Tongue (tissue), 3 donors: ENCODE results near the gene ABHD2. TPM values are rescaled to one million over a fixed set of nuclear protein-coding genes. Genes with fewer than 3 reads are reported as not detected.
"Not testable (repeated sequence)": the region's sequence is repeated elsewhere in the genome, so short reads cannot be mapped to it uniquely, and the experiment has no call there.

Experiments used
- DNase-seq: peaks from one replicate; pipeline ENCODE4 v3.0.0-alpha.2; 2015
- small RNA-seq: library from RNA; depleted of rRNA; stranded (forward); fragments of <200 nt; gene quantifications from one replicate; pipeline ENCODE3, GENCODE V24; 2014; ENCODE audit warnings: low replicate concordance
- total RNA-seq: library from RNA; depleted of rRNA; stranded (reverse); fragments of >200 nt; gene quantifications from one replicate; pipeline ENCODE4 v1.2.3, GENCODE V29; 2014

The ABHD2 gene
- total RNA-seq, 1 donor from 2014 or later: 56.5 TPM

DNA sequence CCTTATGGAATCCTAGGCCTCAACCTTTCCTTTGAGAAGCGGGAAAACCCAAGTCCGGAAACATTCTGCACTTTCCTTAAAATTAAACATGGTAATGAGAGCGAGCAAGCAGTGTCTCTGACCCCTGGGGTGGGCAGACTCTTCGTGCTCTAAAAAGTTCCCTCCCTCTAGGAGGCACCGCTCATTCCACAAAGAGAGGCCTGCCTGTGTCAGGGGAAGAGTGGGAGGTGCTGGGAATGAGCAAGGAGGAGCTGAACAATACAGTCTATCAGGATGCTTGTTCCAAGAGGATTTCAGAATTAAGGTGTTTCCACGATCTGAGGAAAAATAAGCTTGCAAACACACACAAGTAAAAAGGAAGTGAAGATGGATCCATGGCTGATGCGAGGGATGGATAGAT is 139.2 kb downstream of the ABHD2 start:
- DNase-seq: no peak

- no peak for DNase-seq
These were observed 142.0 kb downstream of the ABHD2 start for GRCh38 chr15:89230277-89230676.

- no peak for DNase-seq
These were observed 143.6 kb downstream of the ABHD2 start for GRCh38 chr15:89231832-89232231.

DNA sequence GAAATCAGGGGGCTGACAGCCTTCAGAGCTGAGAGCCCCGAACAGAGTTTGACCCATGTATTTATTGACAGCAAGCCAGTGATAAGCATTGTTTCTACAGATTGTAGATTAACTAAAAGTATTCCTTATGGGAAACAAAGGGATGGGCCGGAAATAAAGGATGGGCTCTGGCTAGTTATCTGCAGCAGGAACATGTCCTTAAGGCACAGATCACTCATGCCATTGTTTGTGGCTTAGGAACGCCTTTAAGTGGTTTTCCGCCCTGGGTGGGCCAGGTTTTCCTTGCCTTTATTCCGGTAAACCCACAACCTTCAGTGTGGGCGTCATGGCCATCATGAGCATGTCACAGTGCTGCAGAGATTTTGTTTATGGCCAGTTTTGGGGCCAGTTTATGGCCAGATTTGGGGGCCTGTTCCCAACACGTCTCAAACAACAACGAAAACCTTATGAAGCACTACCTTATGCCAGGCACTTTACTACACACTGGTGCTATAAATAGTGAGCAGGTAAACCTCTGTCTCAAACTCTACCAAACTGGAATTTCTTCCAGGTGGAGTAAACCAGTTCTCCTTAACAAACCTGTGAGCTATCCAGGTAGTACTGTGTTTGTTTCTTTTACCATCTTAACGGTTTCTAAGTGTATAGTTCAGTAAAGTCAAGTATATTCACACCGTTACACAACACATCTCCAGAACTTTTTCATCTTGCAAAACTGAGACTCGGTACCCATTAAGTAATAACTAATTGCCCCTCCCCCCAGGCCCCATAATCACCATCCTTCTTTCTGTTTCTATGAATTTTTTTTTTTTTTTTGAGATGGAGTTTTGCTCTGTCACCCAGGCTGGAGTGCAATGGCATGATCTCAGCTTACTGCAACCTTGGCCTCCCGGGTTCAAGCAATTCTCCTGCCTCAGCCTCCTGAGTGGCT is 151.9 kb downstream of the ABHD2 start:
- DNase-seq: not testable (repeated sequence)

DNA sequence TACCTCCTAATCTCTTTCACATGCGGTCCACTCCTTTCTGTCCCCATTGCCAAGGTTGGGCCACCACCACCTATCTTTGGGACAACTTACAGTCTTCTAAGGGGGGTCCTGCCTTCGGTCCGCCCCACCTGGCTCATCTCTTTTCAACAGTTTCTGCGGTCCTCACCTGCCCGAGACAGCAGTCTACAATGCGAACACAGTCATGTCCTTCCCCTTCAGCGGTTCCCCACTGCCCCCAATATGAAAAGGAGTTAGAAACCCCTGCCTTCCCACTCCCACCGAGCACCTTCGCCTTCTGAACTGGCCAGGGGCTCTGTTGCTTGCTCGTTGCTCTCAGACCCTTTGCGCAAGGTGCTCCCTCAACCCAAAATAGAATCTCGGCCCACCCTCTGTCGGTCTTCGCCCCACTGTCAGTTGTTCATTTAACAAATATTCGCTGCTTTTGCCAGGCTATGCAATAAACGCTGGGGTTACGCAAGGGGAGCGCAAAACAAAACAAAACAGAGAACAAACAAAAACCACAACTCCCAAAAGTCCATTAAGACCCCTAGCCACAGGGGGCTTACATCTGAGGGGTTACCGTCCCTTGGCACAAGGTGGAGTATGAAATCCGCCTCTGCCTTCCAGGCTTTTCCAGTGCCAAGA is 154.9 kb downstream of the ABHD2 start:
- no peak for DNase-seq

- DNase-seq: peak; percentile 97
These were observed 155.7 kb downstream of the ABHD2 start, which contains the start of gene FANCI for GRCh38 chr15:89243691-89244573. Gene FANCI (plus strand): TSS chr15:89243979. CDS start chr15:89247648, 3,669 bp downstream.

GRCh38 chr15:89244574-89244903 is 156.3 kb downstream of the ABHD2 start:
- DNase-seq: no peak

DNA sequence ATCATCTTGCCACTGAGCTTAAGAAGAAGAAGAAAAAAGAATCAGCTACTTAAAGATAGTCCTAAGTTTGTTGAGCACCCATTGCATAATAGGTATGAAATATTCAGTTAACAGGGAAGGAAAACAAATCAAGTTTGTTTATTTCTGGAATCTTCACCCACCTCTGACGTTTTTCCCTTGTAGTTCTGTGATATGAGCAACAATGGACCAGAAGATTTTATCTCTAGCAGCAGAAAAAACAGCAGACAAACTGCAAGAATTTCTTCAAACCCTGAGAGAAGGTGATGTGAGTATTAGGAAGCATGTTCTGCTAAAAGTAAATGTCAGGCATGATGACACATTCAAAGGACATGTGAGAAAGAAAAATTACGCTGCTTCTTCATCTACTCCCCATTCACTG is 159.2 kb downstream of the ABHD2 start:
- no peak for DNase-seq

GRCh38 chr15:89248584-89248983 is 160.3 kb downstream of the ABHD2 start:
- DNase-seq: no peak

- not testable (repeated sequence) for DNase-seq
These were observed 161.9 kb downstream of the ABHD2 start for GRCh38 chr15:89250142-89250541.

Small RNA genes within 50 kb of the gene (small RNA-seq; reads per million reads assigned to genes)
- not detected for gene RNU7-195P

Other genes starting within 250 kb of the ABHD2 start
- 6.1 TPM for gene HAPLN3, start 192.9 kb upstream of the ABHD2 start, total RNA-seq
- gene MFGE8, start 175.1 kb upstream of the ABHD2 start, total RNA-seq: 53.5 TPM
- gene RLBP1, start 133.1 kb downstream of the ABHD2 start, total RNA-seq: not detected
- gene FANCI, start 155.5 kb downstream of the ABHD2 start, total RNA-seq: 15.5 TPM
- gene POLG, start 246.4 kb downstream of the ABHD2 start, total RNA-seq: 44.7 TPM